Heart right ventricle (tissue), 16 donors: ENCODE data around the gene PHGDH. TPM values are rescaled to one million over a fixed set of nuclear protein-coding genes. Genes with fewer than 3 reads are reported as not detected.

Source experiments
- ATAC-seq, 8 donors: fragments of 200-7000 bp; cut with Tn5 transposase; one replicate each; pipeline ENCODE4 v1.9.1; 2020; ENCODE audit warnings: mild to moderate bottlenecking in 8 of 8, moderate library complexity in 8 of 8, moderate number of reproducible peaks in 1 of 8
- DNase-seq, 2 donors: peaks; one replicate each; pipeline ENCODE4 v3.0.0-alpha.2; 2020
- H3K27ac ChIP-seq, 10 donors: fragments of 200-600 bp; sonication (generic) in 2 of 10; one replicate each; pipeline versions ENCODE4 v1.5.0 to v1.8.0; 2020 to 2022; ENCODE audit warnings: mild to moderate bottlenecking in 3 of 10
- H3K27me3 ChIP-seq, 7 donors: fragments of 200-600 bp; one replicate each; pipeline ENCODE4 v1.8.0; 2021 to 2022; ENCODE audit warnings: mild to moderate bottlenecking in 2 of 7
- H3K36me3 ChIP-seq, 9 donors: fragments of 200-600 bp; sonication (generic) in 1 of 9; one replicate each; pipeline versions ENCODE4 v1.5.0 to v1.8.0; 2020 to 2022; ENCODE audit warnings: mild to moderate bottlenecking in 2 of 9
- H3K4me1 ChIP-seq, 9 donors: fragments of 200-600 bp; sonication (generic) in 1 of 9; one replicate each; pipeline versions ENCODE4 v1.5.0 to v1.8.0; 2020 to 2022; ENCODE audit warnings: mild to moderate bottlenecking in 4 of 9
- H3K4me3 ChIP-seq, 10 donors: fragments of 200-600 bp; sonication (generic) in 2 of 10; one replicate each; pipeline versions ENCODE4 v1.5.0 to v1.8.0; 2020 to 2022; ENCODE audit warnings: mild to moderate bottlenecking in 7 of 10, moderate library complexity in 2 of 10
- H3K9me3 ChIP-seq, 11 donors: fragments of 200-600 bp in 10 of 11; sonication (generic) in 2 of 11; one replicate each; pipeline versions ENCODE4 v1.5.0 to v1.8.0; 2013 to 2022; ENCODE audit warnings: mild to moderate bottlenecking in 2 of 11, control low read depth in 1 of 11, moderate library complexity in 1 of 11
- CTCF ChIP-seq, 9 donors: fragments of 200-600 bp; sonication (generic) in 2 of 9; IDR thresholded peaks; one replicate each; pipeline versions ENCODE4 v1.5.0 to v1.8.0; 2021 to 2022; ENCODE audit warnings: antibody characterized with exemption in 9 of 9, mild to moderate bottlenecking in 5 of 9, moderate library complexity in 1 of 9
- WGBS, 2 donors: extraction: QIAGEN DNeasy Blood & Tissue Kit; methylation state at CpG; one replicate each; pipeline ENCODE4 v1.1.7; 2013; ENCODE audit warnings: inconsistent platforms in 1 of 2; 5-methylcytosine and 5-hydroxymethylcytosine counted together
- intact Hi-C, 10 donors: fragments of 100-400 bp; cut with DNase I; formaldehyde crosslinking; loops; one replicate each; pipeline versions ENCODE4 v1.11.1 to v1.14.2; 2022
- polyA plus RNA-seq, 2 donors: library from polyadenylated mRNA; stranded (reverse); fragments of 200-250 nt; gene quantifications; one replicate each; pipeline ENCODE4 v1.2.3, GENCODE V29; 2013
- total RNA-seq, 10 donors: library from RNA; stranded (reverse); fragmentation: NEBNext Ultra II Directional in 3 of 10; extraction: Animal tissue kit (Norgen Biotek cat#: 25700) in 3 of 10; gene quantifications; one replicate each; pipeline versions ENCODE4 v1.2.1 to v1.2.4, GENCODE V29; 2021 to 2023
- donor health status: Arrhythmogenic right ventricular cardiomyopathy.
- donor health status: ischemic (EF 13 %, LVEDD 7.1; RV severe dilation, severe dysfunction).
- donor health status: healthy with polysubstance abuse.
- donor health status: DM: no; HTN: yes; CAD: no.
- donor health status: DM: no; HTN: no; CAD: no.
- donor health status: ischemic (EF 25% LVEDD 6.9; RV normal size, moderate dysfunction).
- donor health status: ischemic (EF 25% LVEDD 5.7; RV mildly dilated, moderate dysfunction).
- donor health status: healthy.
- donor health status: DM: yes; HTN: yes; CAD: no.
- donor health status: Ischemic cardiomyopathy.
- donor health status: ischemic (EF 35%, LVEDD 5.7; RV mildly dilated, moderate dysfunction).
- donor health status: nonischemic (EF 11% LVEDD 7.7; RV severe dilation, severe dysfunction).
- donor health status: DM: yes; HTN: yes; CAD: no.
- donor health status: PGD.
- donor health status: ischemic (EF 29% LVEDD 5.4; RV normal size, mild dysfunction).
- donor health status: nonischemic (EF 23%, LVEDD 6.1; RV moderate dilation, normal function).

Gene PHGDH
- total and polyA plus RNA-seq, 12 donors, result 3.8 to 23.4 (median 5.0) TPM

- intact Hi-C loops, result no loop called here
- Histone ChIP-seq H3K27ac (no peak overlapping the region), H3K9me3 (no peaks in the 10 kb centered on the region), H3K4me1 (peaks cover 0 to 11% (median 0%) of the 10 kb centered on the region in 9 donors), H3K4me3 (no peak overlapping the region), H3K36me3 (peaks cover 0 to 20% (median 0%) of the 10 kb centered on the region in 9 donors), H3K27me3 (no peaks in the 10 kb centered on the region)
- TF ChIP-seq CTCF (IDR thresholded peaks at IDR 0.05), result no peak
- DNase-seq (no peak), ATAC-seq (no peak)
- 61 to 78% methylated on average over 1 of the region's 1 CpG for WGBS, 2 donors
Measured at GRCh38 chr1:119727991-119728390, 16.3 kb downstream of the PHGDH start.

- Histone ChIP-seq H3K36me3 (peaks cover 0 to 9% (median 0%) of the 10 kb centered on the region in 9 donors), H3K27me3 (no peaks in the 10 kb centered on the region), H3K4me1 (peaks cover 0 to 12% (median 0%) of the 10 kb centered on the region in 9 donors), H3K27ac (no peak overlapping the region), H3K4me3 (no peak overlapping the region), H3K9me3 (no peaks in the 10 kb centered on the region)
- intact Hi-C loops, result no loop called here
- ATAC-seq, result no peak
- no peak for TF ChIP-seq CTCF (IDR thresholded peaks at IDR 0.05)
- DNase-seq, result no peak
Measured at GRCh38 chr1:119729044-119729443, 17.3 kb downstream of the PHGDH start.

- intact Hi-C loops, result no loop called here
- H3K4me1 ChIP-seq, result peaks cover 0 to 25% (median 12%) of the 10 kb centered on the region in 9 donors
- no peak for TF ChIP-seq CTCF (IDR thresholded peaks at IDR 0.05)
- 95 to 99% methylated on average over 5 of the region's 5 CpGs for WGBS, 2 donors
- H3K9me3 ChIP-seq, result no peaks in the 10 kb centered on the region
- H3K36me3 ChIP-seq, result peaks cover 0 to 9% (median 0%) of the 10 kb centered on the region in 9 donors
- no peak overlapping the region for H3K27ac ChIP-seq
- no peak for DNase-seq
- no peak for ATAC-seq
- H3K27me3 ChIP-seq, result no peaks in the 10 kb centered on the region
- H3K4me3 ChIP-seq, result no peak overlapping the region
Measured at GRCh38 chr1:119731060-119731459, 19.3 kb downstream of the PHGDH start.

- H3K4me1 ChIP-seq, result peaks cover 0 to 29% (median 12%) of the 10 kb centered on the region in 9 donors
- DNase-seq, result no peak
- no peak for ATAC-seq
- no peak for TF ChIP-seq CTCF (IDR thresholded peaks at IDR 0.05)
- H3K9me3 ChIP-seq, result no peaks in the 10 kb centered on the region
- 88% methylated on average over 6 of the region's 6 CpGs for WGBS, 2 donors
- no peak overlapping the region for H3K27ac ChIP-seq
- H3K27me3 ChIP-seq, result no peaks in the 10 kb centered on the region
- H3K36me3 ChIP-seq, result peaks cover 0 to 7% (median 0%) of the 10 kb centered on the region in 9 donors
- intact Hi-C loops, result no loop called here
- no peak overlapping the region for H3K4me3 ChIP-seq
Measured at GRCh38 chr1:119731741-119732430, 20.2 kb downstream of the PHGDH start.
